RWPE2 (cell line): ENCODE measurements around the gene PPFIA3.

ENCODE experiments used
- ATAC-seq: fragments of 200-7000 bp; cut with Tn5 transposase; 3 replicates; pipeline ENCODE4 v1.9.1; 2021; ENCODE audit warnings: low read depth
- DNase-seq: peaks from one replicate; pipeline ENCODE4 v3.0.0-alpha.2; 2020; ENCODE audit warnings: low spot score
- H3K27ac ChIP-seq: fragments of 450-650 bp; 2 replicates; pipeline ENCODE4 v1.5.1; 2017; ENCODE audit warnings: mild to moderate bottlenecking; ENCODE audit not compliant: poor library complexity, severe bottlenecking
- H3K27me3 ChIP-seq: fragments of 250-450 bp; sonication (Bioruptor Pico); 2 replicates; pipeline ENCODE4 v1.5.1; 2021; ENCODE audit warnings: mild to moderate bottlenecking, moderate library complexity; ENCODE audit not compliant: insufficient read depth, poor library complexity, severe bottlenecking
- H3K36me3 ChIP-seq: fragments of 250-450 bp; sonication (Bioruptor Pico); 2 replicates; pipeline ENCODE4 v1.5.1; 2020; ENCODE audit warnings: low read depth, mild to moderate bottlenecking, moderate library complexity
- H3K4me1 ChIP-seq: fragments of 250-450 bp; sonication (Bioruptor Pico); 2 replicates; pipeline ENCODE4 v1.5.1; 2021; ENCODE audit warnings: mild to moderate bottlenecking, moderate library complexity; ENCODE audit not compliant: insufficient read depth, poor library complexity, severe bottlenecking
- H3K4me3 ChIP-seq: fragments of 250-450 bp; sonication (Bioruptor Pico); 2 replicates; pipeline ENCODE4 v1.5.1; 2021; ENCODE audit warnings: mild to moderate bottlenecking, moderate library complexity; ENCODE audit not compliant: severe bottlenecking
- H3K9me3 ChIP-seq: fragments of 250-450 bp; sonication (Bioruptor Pico); 2 replicates; pipeline ENCODE4 v1.5.1; 2021; ENCODE audit warnings: mild to moderate bottlenecking, moderate library complexity; ENCODE audit not compliant: severe bottlenecking
- CTCF ChIP-seq: fragments of 450-650 bp; IDR thresholded peaks from one replicate; pipeline ENCODE4 v1.5.1; 2017; ENCODE audit warnings: mild to moderate bottlenecking, moderate library complexity; ENCODE audit not compliant: poor library complexity, severe bottlenecking

Gene PPFIA3

GRCh38 chr19:49129238-49129583 lies 9.9 kb downstream of the PPFIA3 start:
- TF ChIP-seq CTCF: no peak
- ATAC-seq (no peak), DNase-seq (no peak)
- H3K27me3 ChIP-seq: no peaks in the 10 kb centered on the region
- no peaks in the 10 kb centered on the region for H3K9me3 ChIP-seq
- no peak overlapping the region for H3K4me3 ChIP-seq
- H3K4me1 ChIP-seq: peaks cover 8% of the 10 kb centered on the region
- no peak overlapping the region for H3K27ac ChIP-seq
- H3K36me3 ChIP-seq: no peaks in the 10 kb centered on the region

GRCh38 chr19:49130325-49130724 lies 11.0 kb downstream of the PPFIA3 start:
- Histone ChIP-seq H3K4me3 (no peak overlapping the region), H3K4me1 (peaks cover 8% of the 10 kb centered on the region), H3K9me3 (no peaks in the 10 kb centered on the region), H3K27me3 (no peaks in the 10 kb centered on the region), H3K27ac (no peak overlapping the region), H3K36me3 (peaks cover 4% of the 10 kb centered on the region; the same call in 1 of the 2 replicates)
- DNase-seq (no peak), ATAC-seq (no peak)
- TF ChIP-seq CTCF: no peak

- Histone ChIP-seq H3K27me3 (no peaks in the 10 kb centered on the region), H3K4me1 (peaks cover 5% of the 10 kb centered on the region), H3K9me3 (no peaks in the 10 kb centered on the region), H3K4me3 (no peak overlapping the region), H3K27ac (no peak overlapping the region), H3K36me3 (peaks cover 4% of the 10 kb centered on the region; the same call in 1 of the 2 replicates)
- DNase-seq: no peak
- no peak for ATAC-seq
- TF ChIP-seq CTCF: no peak
These were observed 13.7 kb downstream of the PPFIA3 start for GRCh38 chr19:49132974-49133609.

GRCh38 chr19:49133621-49134454 lies 14.5 kb downstream of the PPFIA3 start:
- Histone ChIP-seq H3K9me3 (no peaks in the 10 kb centered on the region), H3K4me3 (no peak overlapping the region), H3K27me3 (no peaks in the 10 kb centered on the region), H3K27ac (no peak overlapping the region), H3K4me1 (peaks cover 2% of the 10 kb centered on the region), H3K36me3 (peaks cover 4% of the 10 kb centered on the region; the same call in 1 of the 2 replicates)
- DNase-seq (no peak), ATAC-seq (peak; percentile 67)
- TF ChIP-seq CTCF: no peak

GRCh38 chr19:49135686-49136085 lies 16.3 kb downstream of the PPFIA3 start:
- no peak overlapping the region for H3K4me3 ChIP-seq
- DNase-seq (no peak), ATAC-seq (no peak)
- H3K27me3 ChIP-seq: no peaks in the 10 kb centered on the region
- H3K9me3 ChIP-seq: no peaks in the 10 kb centered on the region
- H3K36me3 ChIP-seq: peaks cover 4% of the 10 kb centered on the region; the same call in 1 of the 2 replicates
- H3K27ac ChIP-seq: no peak overlapping the region
- no peak for TF ChIP-seq CTCF
- no peaks in the 10 kb centered on the region for H3K4me1 ChIP-seq
